Esophagus muscularis mucosa (tissue), 4 donors: ENCODE data around the gene SMC6. TPM values are rescaled to one million over a fixed set of nuclear protein-coding genes. Genes with fewer than 3 reads are reported as not detected.

ENCODE experiments used
- DNase-seq: peaks from one replicate; pipeline ENCODE4 v3.0.0-alpha.2; 2017; ENCODE audit errors: extremely low spot score
- H3K27ac ChIP-seq, 4 donors: fragments of 200-600 bp; sonication (generic); replicated peaks in 1 of 4; 1 replicate in 3 of 4; 2 replicates in 1 of 4; pipeline ENCODE4 v1.5.1; 2016 to 2019; ENCODE audit warnings: mild to moderate bottlenecking in 1 of 4
- H3K27me3 ChIP-seq, 4 donors: fragments of 200-600 bp; sonication (generic); one replicate each; pipeline versions ENCODE4 v1.5.1 to v1.6.0; 2016 to 2019
- H3K36me3 ChIP-seq, 4 donors: fragments of 200-600 bp; sonication (generic); one replicate each; pipeline ENCODE4 v1.5.1; 2016 to 2019
- H3K4me1 ChIP-seq, 4 donors: fragments of 200-600 bp; sonication (generic); one replicate each; pipeline ENCODE4 v1.5.1; 2016 to 2019
- H3K4me3 ChIP-seq, 4 donors: fragments of 200-600 bp; sonication (generic); 1 replicate in 2 of 4; 2 replicates in 2 of 4; pipeline ENCODE4 v1.5.1; 2016 to 2019; ENCODE audit warnings: mild to moderate bottlenecking in 4 of 4, moderate library complexity in 1 of 4
- H3K9me3 ChIP-seq, 4 donors: fragments of 200-600 bp; sonication (generic); 1 replicate in 3 of 4; 2 replicates in 1 of 4; pipeline ENCODE4 v1.5.1; 2016 to 2019
- CTCF ChIP-seq, 3 experiments: fragments of 200-600 bp in 2 of 3; fragments of 450-650 bp in 1 of 3; sonication (generic) in 2 of 3; IDR thresholded peaks; one replicate each; pipeline ENCODE4 v1.5.1; 2017 to 2019; ENCODE audit warnings: antibody characterized with exemption in 3 of 3, mild to moderate bottlenecking in 2 of 3, moderate library complexity in 1 of 3
- EP300 ChIP-seq: sonication (generic); formaldehyde crosslinking; IDR thresholded peaks from one replicate; pipeline ENCODE4 v1.6.1; 2017; ENCODE audit warnings: antibody characterized with exemption
- POLR2A ChIP-seq: fragments of 450-650 bp; IDR thresholded peaks from one replicate; pipeline ENCODE4 v1.6.1; 2017; ENCODE audit warnings: antibody characterized with exemption, moderate library complexity, mild to moderate bottlenecking, low read depth
- POLR2AphosphoS5 ChIP-seq, 2 donors: sonication (generic); formaldehyde crosslinking; IDR thresholded peaks; one replicate each; pipeline ENCODE4 v1.6.1; 2017; ENCODE audit warnings: antibody characterized with exemption in 2 of 2
- WGBS: methylation state at CpG from one replicate; pipeline ENCODE4 v1.1.5; 2018; 5-methylcytosine and 5-hydroxymethylcytosine counted together
- intact Hi-C: fragments of 100-400 bp; cut with DNase I; formaldehyde crosslinking; loops from one replicate; pipeline ENCODE4 v1.15.1; 2023
- total RNA-seq, 4 donors: library from RNA; depleted of rRNA; stranded (reverse); fragments of >200 nt; gene quantifications; one replicate each; pipeline versions ENCODE4 v1.1.0 to v1.2.1, GENCODE V29; 2016

Gene SMC6
- total RNA-seq, 4 donors from 2014 or later, result 8.1 to 11.1 (median 9.7) TPM

GRCh38 chr2:17758118-17758517 is 4.5 kb upstream of the SMC6 start:
- WGBS, result 82% methylated on average over 3 of the region's 3 CpGs
- no peaks in the 10 kb centered on the region for H3K36me3 ChIP-seq
- H3K9me3 ChIP-seq, result no peaks in the 10 kb centered on the region
- no peak for DNase-seq
- H3K27ac ChIP-seq, result no peak overlapping the region
- TF ChIP-seq POLR2AphosphoS5 (IDR thresholded peaks at IDR 0.05) (no peak), CTCF (IDR thresholded peaks at IDR 0.05) (no peak)
- H3K4me3 ChIP-seq, result no peak overlapping the region
- no peaks in the 10 kb centered on the region for H3K27me3 ChIP-seq
- peaks cover 8 to 11% (median 9%) of the 10 kb centered on the region in 4 donors for H3K4me1 ChIP-seq
- intact Hi-C loops, result no loop called here

GRCh38 chr2:17757321-17757720 is 3.7 kb upstream of the SMC6 start:
- no peaks in the 10 kb centered on the region for H3K27me3 ChIP-seq
- H3K4me1 ChIP-seq, result peaks cover 14 to 18% (median 15%) of the 10 kb centered on the region in 4 donors
- no peaks in the 10 kb centered on the region for H3K36me3 ChIP-seq
- intact Hi-C loops, result no loop called here
- 72% methylated on average over 2 of the region's 2 CpGs for WGBS
- H3K9me3 ChIP-seq, result no peaks in the 10 kb centered on the region
- DNase-seq, result no peak
- H3K27ac ChIP-seq, result no peak overlapping the region
- no peak overlapping the region for H3K4me3 ChIP-seq
- TF ChIP-seq CTCF (IDR thresholded peaks at IDR 0.05), result no peak
- TF ChIP-seq POLR2AphosphoS5 (IDR thresholded peaks at IDR 0.05), result no peak
- no peak for TF ChIP-seq POLR2A
- no peak for TF ChIP-seq EP300

- H3K27me3 ChIP-seq, result no peaks in the 10 kb centered on the region
- TF ChIP-seq CTCF (IDR thresholded peaks at IDR 0.05), result no peak
- no peak for TF ChIP-seq POLR2AphosphoS5 (IDR thresholded peaks at IDR 0.05)
- no peak for TF ChIP-seq EP300
- TF ChIP-seq POLR2A, result no peak
- no peaks in the 10 kb centered on the region for H3K9me3 ChIP-seq
- intact Hi-C loops, result no loop called here
- no peak overlapping the region for H3K27ac ChIP-seq
- peaks cover 14 to 21% (median 17%) of the 10 kb centered on the region in 4 donors for H3K4me1 ChIP-seq
- no peak for DNase-seq
- H3K4me3 ChIP-seq, result no peak overlapping the region
- H3K36me3 ChIP-seq, result no peaks in the 10 kb centered on the region
- 93% methylated on average over 6 of the region's 6 CpGs for WGBS
Measured at GRCh38 chr2:17756668-17757067, 3.1 kb upstream of the SMC6 start.

GRCh38 chr2:17754773-17755425 is 1.3 kb upstream of the SMC6 start:
- Histone ChIP-seq H3K36me3 (no peaks in the 10 kb centered on the region), H3K4me3 (peak overlapping the region; percentile 91 to 98 (median 96)), H3K27ac (peak overlapping the region in 2 of 4 donors; percentile 97 to 99), H3K27me3 (no peaks in the 10 kb centered on the region), H3K9me3 (no peaks in the 10 kb centered on the region), H3K4me1 (peaks cover 14 to 21% (median 17%) of the 10 kb centered on the region in 4 donors)
- intact Hi-C loops, result no loop called here
- no peak for DNase-seq
- 20% methylated on average over 8 of the region's 8 CpGs for WGBS
- TF ChIP-seq POLR2A (no peak), POLR2AphosphoS5 (IDR thresholded peaks at IDR 0.05) (no peak), CTCF (IDR thresholded peaks at IDR 0.05) (no peak), EP300 (no peak)
